Spleen (tissue), 11 donors: ENCODE results near the gene NMNAT3. TPM values are rescaled to one million over a fixed set of nuclear protein-coding genes. Genes with fewer than 3 reads are reported as not detected.

ENCODE experiments used
- DNase-seq: peaks from one replicate; pipeline ENCODE4 v3.0.0-alpha.2; 2020
- H3K27ac ChIP-seq, 8 donors: fragments of 200-600 bp; sonication (generic) in 7 of 8; 1 replicate in 4 of 8; 2 replicates in 4 of 8; pipeline versions ENCODE4 v1.5.0 to v1.8.0; 2016 to 2021; ENCODE audit warnings: inconsistent platforms in 4 of 8, mild to moderate bottlenecking in 4 of 8, moderate library complexity in 1 of 8
- H3K27me3 ChIP-seq, 7 donors: fragments of 200-600 bp; sonication (generic) in 6 of 7; replicated peaks in 1 of 7; 1 replicate in 4 of 7; 2 replicates in 3 of 7; pipeline versions ENCODE4 v1.5.0 to v1.8.0; 2016 to 2021; ENCODE audit warnings: inconsistent platforms in 3 of 7, mild to moderate bottlenecking in 1 of 7
- H3K36me3 ChIP-seq, 6 donors: fragments of 200-600 bp; sonication (generic) in 5 of 6; 1 replicate in 4 of 6; 2 replicates in 2 of 6; pipeline versions ENCODE4 v1.5.0 to v1.8.0; 2016 to 2021; ENCODE audit warnings: inconsistent platforms in 2 of 6
- H3K4me1 ChIP-seq, 6 donors: fragments of 200-600 bp; sonication (generic) in 5 of 6; 1 replicate in 3 of 6; 2 replicates in 3 of 6; pipeline versions ENCODE4 v1.5.0 to v1.8.0; 2016 to 2021; ENCODE audit warnings: inconsistent platforms in 3 of 6
- H3K4me3 ChIP-seq, 8 donors: fragments of 200-600 bp; sonication (generic) in 7 of 8; 1 replicate in 4 of 8; 2 replicates in 4 of 8; pipeline versions ENCODE4 v1.5.0 to v1.8.0; 2016 to 2021; ENCODE audit warnings: inconsistent platforms in 4 of 8, mild to moderate bottlenecking in 4 of 8, moderate library complexity in 2 of 8
- H3K9me3 ChIP-seq, 8 donors: fragments of 200-600 bp; sonication (generic) in 7 of 8; 1 replicate in 4 of 8; 2 replicates in 4 of 8; pipeline versions ENCODE4 v1.5.0 to v1.8.0; 2016 to 2021; ENCODE audit warnings: inconsistent platforms in 4 of 8
- CTCF ChIP-seq, 11 experiments: fragments of 200-600 bp in 7 of 11; fragments of 450-650 bp in 4 of 11; sonication (generic) in 4 of 11; IDR thresholded peaks in 8 of 11; conservative IDR thresholded peaks in 3 of 11; 1 replicate in 7 of 11; 2 replicates in 4 of 11; pipeline versions ENCODE4 v1.4.0 to v1.8.0; 2016 to 2021; ENCODE audit warnings: antibody characterized with exemption in 11 of 11, inconsistent platforms in 4 of 11, mild to moderate bottlenecking in 1 of 11
- POLR2A ChIP-seq, 3 donors: fragments of 450-650 bp; IDR thresholded peaks; one replicate each; pipeline ENCODE4 v1.5.1; 2017; ENCODE audit warnings: antibody characterized with exemption in 3 of 3, mild to moderate bottlenecking in 1 of 3
- POLR2AphosphoS5 ChIP-seq, 3 donors: sonication (generic); formaldehyde crosslinking; IDR thresholded peaks; one replicate each; pipeline ENCODE4 v1.5.1; 2017; ENCODE audit warnings: antibody characterized with exemption in 3 of 3
- WGBS, 5 donors: extraction: QIAGEN DNeasy Blood & Tissue Kit in 3 of 5; methylation state at CpG; one replicate each; pipeline versions ENCODE4 v1.1.5 to v1.1.7; 2013 to 2018; 5-methylcytosine and 5-hydroxymethylcytosine counted together
- intact Hi-C: fragments of 100-400 bp; cut with DNase I; formaldehyde crosslinking; loops from one replicate; pipeline ENCODE4 v1.15.0; 2023; ENCODE audit warnings: low total_unique reads
- polyA plus RNA-seq, 3 donors: library from polyadenylated mRNA; stranded (reverse); fragments of 200-250 nt; gene quantifications; one replicate each; pipeline ENCODE4 v1.2.1, GENCODE V29; 2013
- total RNA-seq, 7 donors: library from RNA; depleted of rRNA in 3 of 7; stranded (reverse); fragments of >200 nt in 3 of 7; fragmentation: NEBNext Ultra II Directional in 4 of 7; extraction: Animal tissue kit (Norgen Biotek cat#: 25700) in 4 of 7; gene quantifications; one replicate each; pipeline versions ENCODE4 v1.1.0 to v1.2.1, GENCODE V29; 2016 to 2021
- donor health status: healthy with polysubstance abuse.
- donor health status: DM: no; HTN: no; CAD: no; lungs with moderate emphysema.
- donor health status: DM: no; HTN: no; CAD: no.
- donor health status: Bipolar disorder and iron deficiency.
- donor health status: healthy.
- donor health status: DM: no; HTN: no; CAD: no.
- donor health status: DM: yes; HTN: yes; CAD: no.

The NMNAT3 gene
- total and polyA plus RNA-seq, 10 donors: 2.6 to 12.5 (median 7.0) TPM

- DNase-seq: no peak
- TF ChIP-seq POLR2A (IDR thresholded peaks at IDR 0.05) (no peak), CTCF (IDR thresholded peaks at IDR 0.05 in 8 of 11, conservative IDR thresholded peaks at IDR 0.05 in 3 of 11) (no peak), POLR2AphosphoS5 (IDR thresholded peaks at IDR 0.05) (no peak)
- no peaks in the 10 kb centered on the region for H3K9me3 ChIP-seq
- H3K4me3 ChIP-seq: no peak overlapping the region
- intact Hi-C loops: no loop called here
- no peaks in the 10 kb centered on the region for H3K36me3 ChIP-seq
- no peaks in the 10 kb centered on the region for H3K4me1 ChIP-seq
- WGBS, 5 donors: 91 to 97% (median 92%) methylated on average over 2 of the region's 2 CpGs
- no peak overlapping the region for H3K27ac ChIP-seq
- H3K27me3 ChIP-seq: no peaks in the 10 kb centered on the region
Measured at GRCh38 chr3:139671107-139671506, 6.7 kb downstream of the NMNAT3 start.

DNA sequence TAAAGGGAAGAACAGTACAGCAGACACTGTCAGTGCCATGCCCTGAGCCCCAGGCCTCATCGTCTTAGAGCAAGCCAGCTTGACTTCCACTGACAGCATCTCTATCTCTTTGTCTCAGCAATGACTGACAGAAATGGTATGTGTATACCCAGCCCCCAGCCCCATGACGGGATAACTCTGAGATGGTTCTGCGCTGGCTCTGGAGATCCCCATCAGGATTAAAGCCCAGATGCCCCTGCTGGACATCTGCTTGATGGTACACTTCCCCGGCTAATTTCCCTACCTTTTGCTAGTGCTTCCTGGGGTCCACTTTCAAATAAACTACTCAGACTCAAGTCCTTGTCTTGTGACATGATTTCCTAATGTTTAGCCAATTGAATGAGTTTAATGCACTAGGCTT lies 7.6 kb downstream of the NMNAT3 start:
- DNase-seq: no peak
- Histone ChIP-seq H3K27ac (no peak overlapping the region), H3K36me3 (no peaks in the 10 kb centered on the region), H3K4me1 (no peaks in the 10 kb centered on the region), H3K4me3 (no peak overlapping the region), H3K9me3 (no peaks in the 10 kb centered on the region), H3K27me3 (no peaks in the 10 kb centered on the region)
- no peak for TF ChIP-seq POLR2AphosphoS5 (IDR thresholded peaks at IDR 0.05)
- TF ChIP-seq CTCF (IDR thresholded peaks at IDR 0.05 in 8 of 11, conservative IDR thresholded peaks at IDR 0.05 in 3 of 11): no peak
- TF ChIP-seq POLR2A (IDR thresholded peaks at IDR 0.05): no peak
- WGBS, 5 donors: 90 to 98% (median 97%) methylated on average over 4 of the region's 4 CpGs
- intact Hi-C loops: no loop called here

DNA sequence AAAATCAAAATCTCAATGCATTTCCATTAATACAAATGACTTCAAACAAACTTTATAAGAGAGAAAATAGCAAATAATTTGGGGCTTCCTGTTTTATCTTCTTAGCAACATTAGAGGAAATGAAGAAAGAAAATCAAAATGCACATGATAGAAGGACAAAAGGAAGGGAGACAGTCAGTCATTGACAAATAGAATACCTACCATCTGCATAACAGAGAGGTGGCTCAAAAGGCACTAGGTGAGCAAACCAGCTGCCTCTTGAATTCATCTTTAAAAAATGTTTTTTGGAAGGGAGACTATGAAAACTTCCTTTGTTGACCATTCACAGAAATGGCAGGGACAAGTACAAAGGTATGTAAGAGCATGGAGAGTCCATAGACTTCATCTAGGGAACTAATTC lies 9.4 kb downstream of the NMNAT3 start:
- intact Hi-C loops: no loop called here
- Histone ChIP-seq H3K27me3 (no peaks in the 10 kb centered on the region), H3K27ac (no peak overlapping the region), H3K9me3 (no peaks in the 10 kb centered on the region), H3K4me1 (no peaks in the 10 kb centered on the region), H3K36me3 (no peaks in the 10 kb centered on the region), H3K4me3 (no peak overlapping the region)
- TF ChIP-seq CTCF (IDR thresholded peaks at IDR 0.05 in 8 of 11, conservative IDR thresholded peaks at IDR 0.05 in 3 of 11): no peak
- TF ChIP-seq POLR2A (IDR thresholded peaks at IDR 0.05): no peak
- TF ChIP-seq POLR2AphosphoS5 (IDR thresholded peaks at IDR 0.05): no peak
- no peak for DNase-seq

GRCh38 chr3:139664958-139665357 lies 12.8 kb downstream of the NMNAT3 start:
- no peak for DNase-seq
- intact Hi-C loops: no loop called here
- 77 to 97% (median 88%) methylated on average over 2 of the region's 2 CpGs for WGBS, 5 donors
- TF ChIP-seq CTCF (IDR thresholded peaks at IDR 0.05 in 8 of 11, conservative IDR thresholded peaks at IDR 0.05 in 3 of 11): no peak
- no peak for TF ChIP-seq POLR2AphosphoS5 (IDR thresholded peaks at IDR 0.05)
- no peak for TF ChIP-seq POLR2A (IDR thresholded peaks at IDR 0.05)
- Histone ChIP-seq H3K27me3 (no peaks in the 10 kb centered on the region), H3K4me3 (no peak overlapping the region), H3K9me3 (no peaks in the 10 kb centered on the region), H3K4me1 (no peaks in the 10 kb centered on the region), H3K27ac (no peak overlapping the region), H3K36me3 (no peaks in the 10 kb centered on the region)
